ENCODE measurements around the gene IQCE. TPM values are rescaled to one million over a fixed set of nuclear protein-coding genes. Genes with fewer than 3 reads are reported as not detected.

The IQCE gene
- total RNA-seq, 6 donors from 2014 or later, result 18.0 to 51.3 (median 23.9) TPM

DNA sequence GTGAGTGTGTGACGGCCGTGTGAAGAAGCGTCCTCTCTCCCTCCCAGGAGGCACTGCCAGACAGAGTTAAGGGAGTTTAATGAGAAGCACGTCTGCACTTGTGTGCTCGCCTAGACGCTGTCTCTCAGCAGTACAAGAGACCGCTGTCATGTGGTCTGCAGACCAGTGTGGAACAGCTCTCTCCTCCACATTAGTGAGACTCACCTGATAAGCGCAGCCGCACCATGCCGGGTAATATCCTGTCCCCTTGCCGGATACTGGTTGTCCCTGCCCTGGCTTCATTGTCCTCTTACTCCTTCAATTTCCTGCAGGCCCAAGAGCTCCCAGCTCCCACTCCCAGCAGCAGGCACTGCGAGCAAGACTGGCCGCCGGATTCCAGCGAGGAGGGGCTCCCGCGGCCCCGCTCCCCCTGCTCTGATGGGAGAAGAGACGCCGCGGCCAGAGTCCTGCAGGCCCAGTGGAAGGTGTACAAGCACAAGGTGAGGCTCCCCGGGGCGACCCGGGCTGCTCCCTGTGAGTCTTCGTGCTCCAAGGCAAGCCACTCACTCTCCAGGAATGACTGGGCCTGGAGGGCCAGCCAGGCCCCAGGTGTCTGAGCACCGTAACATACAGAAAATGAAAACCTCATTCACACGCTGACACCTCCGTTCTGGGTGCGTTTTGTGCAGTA is 39.5 kb downstream of the IQCE start:
- peak in 1 of 2 donors; percentile 28 for ATAC-seq (ENCODE audit: low FRiP score in 2 of 2)
- H3K9me3 ChIP-seq, result no peaks in the 10 kb centered on the region
- H3K27me3 ChIP-seq, result no peaks in the 10 kb centered on the region
- WGBS, 2 donors, result 80 to 90% methylated on average over 24 to 29 of the region's 29 CpGs
- peak in 1 of 2 donors; percentile 76 for DNase-seq
- H3K4me1 ChIP-seq, result peaks cover 0 to 6% (median 3%) of the 10 kb centered on the region in 4 donors
- H3K36me3 ChIP-seq, result peaks cover 0 to 81% (median 56%) of the 10 kb centered on the region in 4 donors
- H3K4me3 ChIP-seq, result no peak overlapping the region
- no peak overlapping the region for H3K27ac ChIP-seq
- TF ChIP-seq EP300 (IDR thresholded peaks at IDR 0.05), result no peak

DNA sequence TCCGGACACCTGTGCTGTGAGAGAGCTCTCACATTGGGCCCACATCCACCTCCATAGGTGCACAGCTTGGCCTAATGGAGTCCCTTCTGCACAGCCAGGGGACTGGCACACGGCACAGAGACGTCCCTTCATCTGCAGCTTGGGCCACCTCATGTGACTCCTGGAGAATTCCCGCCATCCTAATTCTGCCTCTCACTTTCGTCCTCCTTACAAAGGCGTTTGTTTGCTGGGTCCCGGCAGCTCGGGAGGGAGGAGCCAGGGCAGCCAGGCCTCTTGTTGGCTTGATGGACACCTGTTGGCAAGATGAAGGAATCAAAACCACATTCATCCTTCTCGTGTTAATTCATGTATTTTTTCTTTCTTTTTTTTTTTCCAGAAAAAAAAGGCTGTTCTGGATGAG is 42.3 kb downstream of the IQCE start:
- ATAC-seq (ENCODE audit: low FRiP score in 2 of 2) (no peak), DNase-seq (no peak)
- 70 to 87% methylated on average over 8 to 9 of the region's 9 CpGs for WGBS, 2 donors
- Histone ChIP-seq H3K27me3 (no peaks in the 10 kb centered on the region), H3K4me1 (peaks cover 4 to 17% (median 8%) of the 10 kb centered on the region in 4 donors), H3K27ac (no peak overlapping the region), H3K4me3 (no peak overlapping the region), H3K36me3 (peaks cover 0 to 62% (median 42%) of the 10 kb centered on the region in 4 donors), H3K9me3 (no peaks in the 10 kb centered on the region)
- no peak for TF ChIP-seq POLR2AphosphoS5 (IDR thresholded peaks at IDR 0.05)
- TF ChIP-seq POLR2A (IDR thresholded peaks at IDR 0.05), result no peak
- TF ChIP-seq, protein P1, sequence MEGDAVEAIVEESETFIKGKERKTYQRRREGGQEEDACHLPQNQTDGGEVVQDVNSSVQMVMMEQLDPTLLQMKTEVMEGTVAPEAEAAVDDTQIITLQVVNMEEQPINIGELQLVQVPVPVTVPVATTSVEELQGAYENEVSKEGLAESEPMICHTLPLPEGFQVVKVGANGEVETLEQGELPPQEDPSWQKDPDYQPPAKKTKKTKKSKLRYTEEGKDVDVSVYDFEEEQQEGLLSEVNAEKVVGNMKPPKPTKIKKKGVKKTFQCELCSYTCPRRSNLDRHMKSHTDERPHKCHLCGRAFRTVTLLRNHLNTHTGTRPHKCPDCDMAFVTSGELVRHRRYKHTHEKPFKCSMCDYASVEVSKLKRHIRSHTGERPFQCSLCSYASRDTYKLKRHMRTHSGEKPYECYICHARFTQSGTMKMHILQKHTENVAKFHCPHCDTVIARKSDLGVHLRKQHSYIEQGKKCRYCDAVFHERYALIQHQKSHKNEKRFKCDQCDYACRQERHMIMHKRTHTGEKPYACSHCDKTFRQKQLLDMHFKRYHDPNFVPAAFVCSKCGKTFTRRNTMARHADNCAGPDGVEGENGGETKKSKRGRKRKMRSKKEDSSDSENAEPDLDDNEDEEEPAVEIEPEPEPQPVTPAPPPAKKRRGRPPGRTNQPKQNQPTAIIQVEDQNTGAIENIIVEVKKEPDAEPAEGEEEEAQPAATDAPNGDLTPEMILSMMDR (IDR thresholded peaks at IDR 0.05), result no peak
- no peak for TF ChIP-seq EP300 (IDR thresholded peaks at IDR 0.05)

- no peak overlapping the region for H3K4me3 ChIP-seq
- H3K36me3 ChIP-seq, result peaks cover 0 to 57% (median 40%) of the 10 kb centered on the region in 4 donors
- H3K9me3 ChIP-seq, result no peaks in the 10 kb centered on the region
- ATAC-seq (ENCODE audit: low FRiP score in 2 of 2), result no peak
- DNase-seq, result no peak
- H3K4me1 ChIP-seq, result peaks cover 11 to 25% (median 16%) of the 10 kb centered on the region in 4 donors
- H3K27me3 ChIP-seq, result no peaks in the 10 kb centered on the region
- H3K27ac ChIP-seq, result no peak overlapping the region
- TF ChIP-seq EP300 (IDR thresholded peaks at IDR 0.05) (no peak), POLR2AphosphoS5 (IDR thresholded peaks at IDR 0.05) (no peak), POLR2A (IDR thresholded peaks at IDR 0.05) (no peak)
- TF ChIP-seq, protein P1 (IDR thresholded peaks at IDR 0.05), result no peak
- WGBS, 2 donors, result 91 to 97% methylated on average over 11 of the region's 11 CpGs
Measured at GRCh38 chr7:2601907-2602306, 43.1 kb downstream of the IQCE start.

DNA sequence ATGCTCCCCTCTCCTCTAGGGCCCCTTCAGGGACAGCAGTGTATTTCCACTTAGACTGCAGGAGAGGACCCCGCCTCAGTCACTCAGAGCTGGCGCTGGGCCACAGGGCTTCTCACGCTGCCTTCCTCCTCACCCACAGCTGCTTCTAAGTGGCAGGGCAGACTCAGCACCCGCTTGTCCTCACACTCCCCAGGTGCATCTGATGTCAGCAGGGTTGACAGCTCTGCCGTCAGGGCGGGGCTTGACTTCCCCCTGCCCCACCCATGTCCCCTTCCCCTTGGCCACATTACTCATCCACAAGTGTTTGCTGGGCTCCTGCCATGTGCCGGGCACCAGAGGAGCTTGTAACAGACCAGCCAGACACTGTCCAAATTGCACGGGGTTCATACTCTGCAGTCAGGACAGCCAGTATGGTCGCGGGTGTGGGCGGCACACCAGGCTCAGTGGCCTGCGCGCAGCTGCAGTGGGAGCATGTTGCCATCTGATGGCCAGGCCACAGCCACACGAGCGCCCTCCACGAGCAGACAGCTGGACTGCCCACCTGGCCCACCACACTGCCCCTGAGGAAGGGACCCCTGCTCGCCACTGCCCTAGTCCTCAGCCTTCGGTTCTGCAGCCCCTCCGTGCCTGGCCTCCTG is 43.7 kb downstream of the IQCE start:
- TF ChIP-seq, protein P1 (IDR thresholded peaks at IDR 0.05), result no peak
- no peak for TF ChIP-seq POLR2AphosphoS5 (IDR thresholded peaks at IDR 0.05)
- TF ChIP-seq EP300 (IDR thresholded peaks at IDR 0.05), result no peak
- TF ChIP-seq POLR2A (IDR thresholded peaks at IDR 0.05), result no peak
- H3K4me3 ChIP-seq, result no peak overlapping the region
- H3K27ac ChIP-seq, result no peak overlapping the region
- H3K4me1 ChIP-seq, result peaks cover 12 to 31% (median 18%) of the 10 kb centered on the region in 4 donors
- peaks cover 0 to 51% (median 37%) of the 10 kb centered on the region in 4 donors for H3K36me3 ChIP-seq
- WGBS, 2 donors, result 80 to 88% methylated on average over 7 to 19 of the region's 19 CpGs
- ATAC-seq (ENCODE audit: low FRiP score in 2 of 2), result peak in 1 of 2 donors; percentile 17
- DNase-seq, result no peak
- no peaks in the 10 kb centered on the region for H3K9me3 ChIP-seq
- H3K27me3 ChIP-seq, result no peaks in the 10 kb centered on the region

DNA sequence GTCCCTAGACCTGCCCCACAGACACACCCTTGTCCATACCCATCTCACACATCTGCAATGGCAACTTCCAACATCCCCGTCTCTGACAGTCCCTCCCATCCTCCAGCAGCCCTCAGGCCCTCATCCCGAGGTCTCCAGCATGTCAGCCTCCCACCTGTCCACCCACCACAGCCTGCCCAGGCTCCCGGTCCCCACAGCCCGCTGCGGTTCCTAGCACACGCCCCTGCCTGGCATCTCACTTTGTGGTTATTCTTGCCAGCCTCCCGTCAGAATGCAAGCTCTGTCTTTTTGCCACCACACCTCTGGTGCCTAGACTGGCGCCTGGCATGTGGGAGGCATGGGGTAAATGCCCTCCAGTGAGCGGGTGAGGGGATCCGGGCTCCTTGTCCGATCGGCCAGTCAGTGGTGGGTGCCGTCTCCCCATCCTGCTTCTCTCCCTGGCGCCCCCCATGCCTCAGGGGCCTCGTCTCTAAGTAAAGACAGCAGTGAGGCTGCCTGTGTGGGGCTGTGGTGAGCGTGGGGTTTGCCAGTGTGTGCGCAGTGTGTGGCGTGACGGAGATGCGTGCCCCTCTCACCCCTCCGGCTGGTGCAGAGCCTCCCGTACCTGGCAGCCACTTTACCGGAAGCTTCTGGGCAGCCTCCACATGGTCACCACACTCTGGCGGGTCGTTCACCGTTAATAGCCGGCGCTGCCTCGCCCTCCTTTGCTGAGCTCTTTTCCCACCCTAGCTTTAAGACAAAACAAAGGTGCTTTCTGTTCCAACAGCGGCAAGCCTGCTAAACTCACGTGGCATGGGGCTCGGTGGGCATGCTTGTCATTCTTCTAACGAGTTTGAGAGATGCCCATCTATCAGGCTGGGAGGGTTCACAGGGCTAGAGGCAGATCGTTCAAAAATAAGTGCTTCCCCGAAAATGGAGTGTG is 44.5 kb downstream of the IQCE start:
- Histone ChIP-seq H3K4me1 (peaks cover 20 to 39% (median 26%) of the 10 kb centered on the region in 4 donors), H3K27ac (no peak overlapping the region), H3K27me3 (no peaks in the 10 kb centered on the region), H3K36me3 (peaks cover 0 to 45% (median 31%) of the 10 kb centered on the region in 4 donors), H3K4me3 (no peak overlapping the region), H3K9me3 (no peaks in the 10 kb centered on the region)
- DNase-seq (no peak), ATAC-seq (ENCODE audit: low FRiP score in 2 of 2) (no peak)
- 93 to 96% methylated on average over 33 to 34 of the region's 35 CpGs for WGBS, 2 donors
- TF ChIP-seq, protein P1 (IDR thresholded peaks at IDR 0.05), result no peak
- TF ChIP-seq POLR2AphosphoS5 (IDR thresholded peaks at IDR 0.05), result no peak
- TF ChIP-seq EP300 (IDR thresholded peaks at IDR 0.05), result no peak
- no peak for TF ChIP-seq POLR2A (IDR thresholded peaks at IDR 0.05)

All from upper lobe of left lung (tissue), 6 donors.